Smooth muscle cell (in vitro differentiated cells): Measurements from ENCODE around the gene MED19. TPM values are rescaled to one million over a fixed set of nuclear protein-coding genes. Genes with fewer than 3 reads are reported as not detected.

Source experiments
- DNase-seq: peaks from one replicate; lab custom pipeline; 2025; ENCODE audit not compliant: unreplicated experiment; lab: John Stamatoyannopoulos, UW
- H2AFZ ChIP-seq: fragments of 200-600 bp; sonication (generic); 2 replicates; pipeline ENCODE4 v1.6.0; 2016; ENCODE audit warnings: antibody characterized with exemption, low read depth, mild to moderate bottlenecking
- H3F3A ChIP-seq: fragments of 200-600 bp; sonication (generic); 2 replicates; pipeline ENCODE4 v1.6.0; 2017; ENCODE audit warnings: antibody characterized with exemption, low read depth
- H3K27ac ChIP-seq: fragments of 200-600 bp; sonication (generic); 2 replicates; pipeline ENCODE4 v1.5.1; 2016; ENCODE audit warnings: low read depth, mild to moderate bottlenecking
- H3K27me3 ChIP-seq: fragments of 200-600 bp; sonication (generic); 2 replicates; pipeline ENCODE4 v1.6.1; 2016; ENCODE audit warnings: low read depth, mild to moderate bottlenecking
- H3K36me3 ChIP-seq: fragments of 200-600 bp; sonication (generic); 2 replicates; pipeline ENCODE4 v1.5.1; 2016; ENCODE audit warnings: low read depth
- H3K4me1 ChIP-seq: fragments of 200-600 bp; sonication (generic); 2 replicates; pipeline ENCODE4 v1.5.1; 2016; ENCODE audit warnings: low read depth
- H3K4me2 ChIP-seq: fragments of 200-600 bp; sonication (generic); 2 replicates; pipeline ENCODE4 v1.6.0; 2016; ENCODE audit warnings: mild to moderate bottlenecking
- H3K4me3 ChIP-seq: fragments of 200-600 bp; sonication (generic); 2 replicates; pipeline ENCODE4 v1.5.1; 2016; ENCODE audit warnings: mild to moderate bottlenecking
- H3K79me2 ChIP-seq: fragments of 200-600 bp; sonication (generic); 2 replicates; pipeline ENCODE4 v1.6.0; 2016; ENCODE audit warnings: low read depth, mild to moderate bottlenecking
- H3K9ac ChIP-seq: fragments of 200-600 bp; sonication (generic); 2 replicates; pipeline ENCODE4 v1.6.0; 2016; ENCODE audit warnings: low read depth
- H3K9me3 ChIP-seq: fragments of 200-600 bp; sonication (generic); replicated peaks from 2 replicates; pipeline ENCODE4 v1.5.1; 2016; ENCODE audit warnings: low read depth
- H4K20me1 ChIP-seq: fragments of 200-600 bp; sonication (generic); 2 replicates; pipeline ENCODE4 v1.6.0; 2016; ENCODE audit warnings: low read depth
- CTCF ChIP-seq: fragments of 200-600 bp; sonication (generic); IDR thresholded peaks from 2 replicates; pipeline ENCODE4 v1.5.1; 2017; ENCODE audit warnings: borderline replicate concordance, mild to moderate bottlenecking, antibody characterized with exemption; ENCODE audit not compliant: insufficient read depth, poor library complexity, severe bottlenecking
- WGBS: methylation state at CpG from one replicate; pipeline ENCODE4 v1.1.7; 2016; ENCODE audit warnings: low lambda C conversion rate; 5-methylcytosine and 5-hydroxymethylcytosine counted together
- polyA plus RNA-seq: library from polyadenylated mRNA; unstranded; fragments of >200 nt; fragmentation: Nextera tagmentation; extraction: Ambion mirVana; gene quantifications from 2 replicates; pipeline ENCODE4 v1.2.1, GENCODE V29; 2016
- total RNA-seq: library from RNA; depleted of rRNA; stranded (reverse); fragments of >200 nt; gene quantifications from 2 replicates; pipeline ENCODE4 v1.2.3, GENCODE V29; 2014

MED19 gene
- total and polyA plus RNA-seq, 2 experiments from 2014 or later = 25.3 to 37.9 TPM

- no peak overlapping the region for H3K4me2 ChIP-seq
- no peak overlapping the region for H2AFZ ChIP-seq
- H4K20me1 ChIP-seq = no peaks in the 10 kb centered on the region
Observed at GRCh38 chr11:57663975-57664374, 48.0 kb downstream of the MED19 start.

GRCh38 chr11:57662893-57663292 lies 49.1 kb downstream of the MED19 start:
- WGBS = 87% methylated on average over 4 of the region's 4 CpGs
- Histone ChIP-seq H3K79me2 (peaks cover 19% of the 10 kb centered on the region), H3K9ac (no peak overlapping the region), H3K4me3 (no peak overlapping the region), H3F3A (no peaks in the 10 kb centered on the region), H3K4me1 (peaks cover 9% of the 10 kb centered on the region), H2AFZ (no peak overlapping the region), H3K27me3 (no peaks in the 10 kb centered on the region), H3K27ac (no peak overlapping the region), H3K9me3 (no peaks in the 10 kb centered on the region), H3K4me2 (no peak overlapping the region), H3K36me3 (peaks cover 12% of the 10 kb centered on the region), H4K20me1 (no peaks in the 10 kb centered on the region)
- no peak for DNase-seq
- peak; percentile 10 for TF ChIP-seq CTCF

More at GRCh38 chr11:57663975-57664374, 48.0 kb downstream of the MED19 start:
- no peaks in the 10 kb centered on the region for H3F3A ChIP-seq
- peaks cover 13% of the 10 kb centered on the region for H3K79me2 ChIP-seq
- 96% methylated on average over 9 of the region's 9 CpGs for WGBS
- H3K4me3 ChIP-seq = no peak overlapping the region
- H3K9me3 ChIP-seq = no peaks in the 10 kb centered on the region
- no peak for DNase-seq
- TF ChIP-seq CTCF = no peak
- H3K4me1 ChIP-seq = peaks cover 5% of the 10 kb centered on the region
- peaks cover 12% of the 10 kb centered on the region for H3K36me3 ChIP-seq
- no peaks in the 10 kb centered on the region for H3K27me3 ChIP-seq
- H3K27ac ChIP-seq = no peak overlapping the region
- H3K9ac ChIP-seq = no peak overlapping the region

DNA sequence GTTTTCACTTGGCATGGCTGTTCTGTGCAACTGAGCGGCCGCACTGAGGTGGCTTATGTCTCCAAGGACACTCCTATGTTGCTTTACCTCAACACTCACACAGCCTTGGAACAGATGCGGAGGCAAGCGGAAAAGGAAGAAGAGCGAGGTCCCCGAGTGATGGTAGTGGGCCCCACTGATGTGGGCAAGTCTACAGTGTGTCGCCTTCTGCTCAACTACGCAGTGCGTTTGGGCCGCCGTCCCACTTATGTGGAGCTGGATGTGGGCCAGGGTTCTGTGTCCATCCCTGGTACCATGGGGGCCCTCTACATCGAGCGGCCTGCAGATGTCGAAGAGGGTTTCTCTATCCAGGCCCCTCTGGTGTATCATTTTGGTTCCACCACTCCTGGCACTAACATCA lies 52.3 kb downstream of the MED19 start:
- no peak overlapping the region for H2AFZ ChIP-seq
- no peaks in the 10 kb centered on the region for H4K20me1 ChIP-seq
- H3K9me3 ChIP-seq = no peaks in the 10 kb centered on the region
- H3F3A ChIP-seq = no peaks in the 10 kb centered on the region
- H3K4me3 ChIP-seq = no peak overlapping the region
- H3K27me3 ChIP-seq = no peaks in the 10 kb centered on the region
- H3K36me3 ChIP-seq = peaks cover 12% of the 10 kb centered on the region
- no peak for DNase-seq
- TF ChIP-seq CTCF = no peak
- H3K4me1 ChIP-seq = peaks cover 6% of the 10 kb centered on the region
- H3K9ac ChIP-seq = no peak overlapping the region
- peaks cover 20% of the 10 kb centered on the region for H3K79me2 ChIP-seq
- H3K4me2 ChIP-seq = no peak overlapping the region
- 95% methylated on average over 14 of the region's 14 CpGs for WGBS
- no peak overlapping the region for H3K27ac ChIP-seq

DNA sequence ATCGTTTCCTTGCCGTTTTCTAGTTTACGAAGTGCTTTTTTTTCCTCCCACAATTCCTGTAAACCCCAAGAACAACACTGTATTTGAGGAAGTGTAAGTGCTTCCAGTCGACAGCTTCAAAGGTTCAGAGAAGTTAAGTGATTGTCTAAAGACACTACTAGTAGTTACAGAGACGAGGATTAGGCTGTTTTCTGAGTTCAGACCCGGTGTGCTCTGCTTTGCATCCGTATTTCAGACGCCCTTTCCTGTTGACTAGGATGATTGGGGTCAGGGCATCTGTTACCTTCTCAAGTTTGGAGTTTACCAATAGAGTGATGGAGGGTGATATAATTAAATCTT lies 54.0 kb downstream of the MED19 start:
- Histone ChIP-seq H3K4me2 (peak overlapping the region; percentile 85), H3K4me1 (peaks cover 6% of the 10 kb centered on the region), H3K36me3 (peaks cover 12% of the 10 kb centered on the region), H3K79me2 (peaks cover 20% of the 10 kb centered on the region), H3K27me3 (no peaks in the 10 kb centered on the region), H3K27ac (peak overlapping the region; percentile 46), H3K9ac (peak overlapping the region; percentile 80), H3K4me3 (peak overlapping the region; percentile 71), H3F3A (no peaks in the 10 kb centered on the region), H4K20me1 (no peaks in the 10 kb centered on the region), H3K9me3 (no peaks in the 10 kb centered on the region), H2AFZ (peak overlapping the region; percentile 60)
- TF ChIP-seq CTCF = no peak
- 0% methylated on average over 8 of the region's 8 CpGs for WGBS
- no peak for DNase-seq
